Measurements from ENCODE around the gene RGPD5.
"Not testable (repeated sequence)": the region's sequence is repeated elsewhere in the genome, so short reads cannot be mapped to it uniquely, and the experiment has no call there.

GRCh38 chr2:109794074-109794737, at the start of gene RGPD5:
- TF ChIP-seq, protein P1, sequence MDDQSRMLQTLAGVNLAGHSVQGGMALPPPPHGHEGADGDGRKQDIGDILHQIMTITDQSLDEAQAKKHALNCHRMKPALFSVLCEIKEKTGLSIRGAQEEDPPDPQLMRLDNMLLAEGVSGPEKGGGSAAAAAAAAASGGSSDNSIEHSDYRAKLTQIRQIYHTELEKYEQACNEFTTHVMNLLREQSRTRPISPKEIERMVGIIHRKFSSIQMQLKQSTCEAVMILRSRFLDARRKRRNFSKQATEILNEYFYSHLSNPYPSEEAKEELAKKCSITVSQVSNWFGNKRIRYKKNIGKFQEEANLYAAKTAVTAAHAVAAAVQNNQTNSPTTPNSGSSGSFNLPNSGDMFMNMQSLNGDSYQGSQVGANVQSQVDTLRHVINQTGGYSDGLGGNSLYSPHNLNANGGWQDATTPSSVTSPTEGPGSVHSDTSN (IDR thresholded peaks at IDR 0.05): not testable (repeated sequence)
- not testable (repeated sequence) for TF ChIP-seq YY1 (IDR thresholded peaks at IDR 0.05; ENCODE audit: low read depth); FOXJ3 (CRISPR knock-in tag; IDR thresholded peaks at IDR 0.05); USF1 (IDR thresholded peaks at IDR 0.05; ENCODE audit: borderline replicate concordance, low read depth); JUND (IDR thresholded peaks at IDR 0.05); SMC3 (IDR thresholded peaks at IDR 0.05; ENCODE audit: low read depth, low read length); POLR2AphosphoS5 (IDR thresholded peaks at IDR 0.05; ENCODE audit: low read depth, low read length); TAF1 (IDR thresholded peaks at IDR 0.05; ENCODE audit: borderline replicate concordance, low read depth, low read length); GATA2 (CRISPR knock-in tag; IDR thresholded peaks at IDR 0.05); GABPA (IDR thresholded peaks at IDR 0.05; ENCODE audit: low read depth); EZH2phosphoT487 (IDR thresholded peaks at IDR 0.05; ENCODE audit: borderline replicate concordance, low read depth)
- TF ChIP-seq, protein P2, sequence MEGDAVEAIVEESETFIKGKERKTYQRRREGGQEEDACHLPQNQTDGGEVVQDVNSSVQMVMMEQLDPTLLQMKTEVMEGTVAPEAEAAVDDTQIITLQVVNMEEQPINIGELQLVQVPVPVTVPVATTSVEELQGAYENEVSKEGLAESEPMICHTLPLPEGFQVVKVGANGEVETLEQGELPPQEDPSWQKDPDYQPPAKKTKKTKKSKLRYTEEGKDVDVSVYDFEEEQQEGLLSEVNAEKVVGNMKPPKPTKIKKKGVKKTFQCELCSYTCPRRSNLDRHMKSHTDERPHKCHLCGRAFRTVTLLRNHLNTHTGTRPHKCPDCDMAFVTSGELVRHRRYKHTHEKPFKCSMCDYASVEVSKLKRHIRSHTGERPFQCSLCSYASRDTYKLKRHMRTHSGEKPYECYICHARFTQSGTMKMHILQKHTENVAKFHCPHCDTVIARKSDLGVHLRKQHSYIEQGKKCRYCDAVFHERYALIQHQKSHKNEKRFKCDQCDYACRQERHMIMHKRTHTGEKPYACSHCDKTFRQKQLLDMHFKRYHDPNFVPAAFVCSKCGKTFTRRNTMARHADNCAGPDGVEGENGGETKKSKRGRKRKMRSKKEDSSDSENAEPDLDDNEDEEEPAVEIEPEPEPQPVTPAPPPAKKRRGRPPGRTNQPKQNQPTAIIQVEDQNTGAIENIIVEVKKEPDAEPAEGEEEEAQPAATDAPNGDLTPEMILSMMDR (IDR thresholded peaks at IDR 0.05): not testable (repeated sequence)

All from SK-N-SH (cell line).